H9 (cell line): ENCODE data around the gene NANOG. TPM values are rescaled to one million over a fixed set of nuclear protein-coding genes. Genes with fewer than 3 reads are reported as not detected.
"Not testable (repeated sequence)": the region's sequence is repeated elsewhere in the genome, so short reads cannot be mapped to it uniquely, and the experiment has no call there.

Source experiments
- DNase-seq: peaks from one replicate; pipeline ENCODE4 v3.0.0-alpha.2; 2017
- H2AFZ ChIP-seq: one replicate; pipeline ENCODE4 v1.6.1; 2013; ENCODE audit warnings: mild to moderate bottlenecking, low read length, control low read depth, moderate library complexity
- H2AK5ac ChIP-seq: 2 replicates; pipeline ENCODE4 v1.6.1; 2013; ENCODE audit warnings: low read length, control low read depth, mixed read lengths; ENCODE audit not compliant: insufficient read length
- H2BK120ac ChIP-seq: one replicate; pipeline ENCODE4 v1.6.1; 2013; ENCODE audit warnings: low read depth, mild to moderate bottlenecking, low read length, control low read depth, inconsistent platforms; ENCODE audit not compliant: poor library complexity, severe bottlenecking
- H2BK12ac ChIP-seq: 2 replicates; pipeline ENCODE4 v1.6.1; 2013; ENCODE audit warnings: low read length, control low read depth, mixed read lengths, low read depth; ENCODE audit not compliant: insufficient read length
- H2BK15ac ChIP-seq: 2 replicates; pipeline ENCODE4 v1.6.1; 2013; ENCODE audit warnings: low read depth, low read length, control low read depth
- H2BK20ac ChIP-seq: one replicate; pipeline ENCODE4 v1.6.1; 2013; ENCODE audit warnings: low read depth, mild to moderate bottlenecking, low read length, control low read depth, inconsistent platforms; ENCODE audit not compliant: poor library complexity, severe bottlenecking
- H2BK5ac ChIP-seq: 2 replicates; pipeline ENCODE4 v1.6.1; 2013; ENCODE audit warnings: low read length, control low read depth, mixed read lengths; ENCODE audit not compliant: insufficient read length
- H3K14ac ChIP-seq: 2 replicates; pipeline ENCODE4 v1.6.1; 2013; ENCODE audit warnings: low read length, control low read depth; ENCODE audit not compliant: insufficient read depth
- H3K18ac ChIP-seq: 2 replicates; pipeline ENCODE4 v1.6.1; 2013; ENCODE audit warnings: low read depth, mild to moderate bottlenecking, mixed read lengths, low read length, control low read depth; ENCODE audit not compliant: insufficient read length
- H3K23ac ChIP-seq: 2 replicates; pipeline ENCODE4 v1.6.1; 2013; ENCODE audit warnings: low read length, control low read depth, mixed read lengths, low read depth; ENCODE audit not compliant: insufficient read length
- H3K23me2 ChIP-seq: 2 replicates; pipeline ENCODE4 v1.6.1; 2013; ENCODE audit warnings: low read depth, mild to moderate bottlenecking, mixed read lengths, low read length, control low read depth; ENCODE audit not compliant: insufficient read length, poor library complexity, severe bottlenecking
- H3K27ac ChIP-seq: 2 replicates; pipeline ENCODE4 v1.5.1; 2013; ENCODE audit warnings: low read length, control low read depth, mixed read lengths, low read depth; ENCODE audit not compliant: insufficient read length
- H3K27me3 ChIP-seq: 2 replicates; pipeline ENCODE4 v1.6.1; 2013; ENCODE audit warnings: low read length, control low read depth, inconsistent platforms; ENCODE audit not compliant: insufficient read depth
- H3K4ac ChIP-seq: 2 replicates; pipeline ENCODE4 v1.6.1; 2013; ENCODE audit warnings: low read depth, mild to moderate bottlenecking, control low read depth, inconsistent platforms, low read length, moderate library complexity
- H3K4me1 ChIP-seq: 2 replicates; pipeline ENCODE4 v1.6.1; 2013; ENCODE audit warnings: low read length, control low read depth, inconsistent platforms; ENCODE audit not compliant: insufficient read depth
- H3K4me2 ChIP-seq: 2 replicates; pipeline ENCODE4 v1.6.1; 2013; ENCODE audit warnings: low read length, control low read depth, mixed read lengths; ENCODE audit not compliant: insufficient read length, insufficient read depth
- H3K56ac ChIP-seq: 2 replicates; pipeline ENCODE4 v1.6.1; 2013; ENCODE audit warnings: low read depth, mild to moderate bottlenecking, mixed read lengths, low read length, control low read depth; ENCODE audit not compliant: insufficient read length
- H3K79me1 ChIP-seq: 2 replicates; pipeline ENCODE4 v1.6.1; 2013; ENCODE audit warnings: low read depth, mild to moderate bottlenecking, moderate library complexity, low read length, control low read depth, inconsistent platforms; ENCODE audit not compliant: insufficient read depth, poor library complexity, severe bottlenecking
- H3K79me2 ChIP-seq: 2 replicates; pipeline ENCODE4 v1.6.1; 2013; ENCODE audit warnings: low read length, control low read depth, inconsistent platforms; ENCODE audit not compliant: insufficient read depth
- H3K9ac ChIP-seq: 2 replicates; pipeline ENCODE4 v1.6.1; 2013; ENCODE audit warnings: low read length, control low read depth, mixed read lengths; ENCODE audit not compliant: insufficient read length; ENCODE audit errors: extremely low read depth
- H3K9me3 ChIP-seq: one replicate; pipeline ENCODE4 v1.6.1; 2013; ENCODE audit warnings: low read depth, low read length, inconsistent platforms; ENCODE audit not compliant: control insufficient read depth
- H3T11ph ChIP-seq: one replicate; pipeline ENCODE4 v1.6.1; 2013; ENCODE audit warnings: mild to moderate bottlenecking, low read length, control low read depth, inconsistent platforms
- H4K20me1 ChIP-seq: one replicate; pipeline ENCODE4 v1.6.1; 2013; ENCODE audit not compliant: control insufficient read depth, insufficient read length, insufficient read depth
- H4K5ac ChIP-seq: 2 replicates; pipeline ENCODE4 v1.6.1; 2013; ENCODE audit warnings: low read depth, mild to moderate bottlenecking, mixed read lengths, low read length, control low read depth; ENCODE audit not compliant: insufficient read length
- H4K8ac ChIP-seq: replicated peaks from 2 replicates; pipeline ENCODE4 v1.6.1; 2013; ENCODE audit warnings: low read length, control low read depth, mixed read lengths, low read depth; ENCODE audit not compliant: insufficient read length
- H4K91ac ChIP-seq: 2 replicates; pipeline ENCODE4 v1.6.1; 2013; ENCODE audit warnings: low read depth, mild to moderate bottlenecking, moderate library complexity, mixed read lengths, low read length, control low read depth; ENCODE audit not compliant: insufficient read length
- H3K27ac Mint-ChIP-seq, 3 experiments: 2 replicates in 2 of 3; 3 replicates in 1 of 3; pipeline ENCODE4 v1.8.0; 2020 to 2021; ENCODE audit warnings: mixed read lengths in 3 of 3, mild to moderate bottlenecking in 1 of 3, moderate library complexity in 1 of 3
- H3K27me3 Mint-ChIP-seq: 2 replicates; pipeline ENCODE4 v1.8.0; 2021; ENCODE audit warnings: low read depth, mild to moderate bottlenecking, moderate library complexity, mixed read lengths
- H3K36me3 Mint-ChIP-seq, 3 experiments: 2 replicates in 2 of 3; 3 replicates in 1 of 3; pipeline ENCODE4 v1.8.0; 2020 to 2021; ENCODE audit warnings: low read depth in 3 of 3, mixed read lengths in 3 of 3; ENCODE audit not compliant: insufficient read depth in 1 of 3
- H3K4me1 Mint-ChIP-seq, 2 experiments: 2 replicates each; pipeline ENCODE4 v1.8.0; 2020; ENCODE audit warnings: mixed read lengths in 2 of 2
- H3K4me3 Mint-ChIP-seq, 2 experiments: 2 replicates in 1 of 2; 3 replicates in 1 of 2; pipeline ENCODE4 v1.8.0; 2020 to 2021; ENCODE audit warnings: mild to moderate bottlenecking in 2 of 2, mixed read lengths in 2 of 2, moderate library complexity in 1 of 2
- H3K9me3 Mint-ChIP-seq, 2 experiments: 2 replicates in 1 of 2; 3 replicates in 1 of 2; pipeline ENCODE4 v1.8.0; 2020; ENCODE audit warnings: mild to moderate bottlenecking in 2 of 2, mixed read lengths in 2 of 2, moderate library complexity in 1 of 2
- WGBS: extraction: QIAGEN DNeasy Blood & Tissue Kit; methylation state at CpG from one replicate; pipeline ENCODE4 v1.1.7; 2013; ENCODE audit warnings: missing lambda C conversion rate, low lambda C conversion rate, mixed read lengths; ENCODE audit not compliant: insufficient read length; ENCODE audit errors: extremely low coverage; 5-methylcytosine and 5-hydroxymethylcytosine counted together
- total RNA-seq: library from RNA; stranded (reverse); gene quantifications from 2 replicates; pipeline ENCODE4 v1.2.1, GENCODE V29; 2021

NANOG gene
- total RNA-seq, 1 experiment from 2014 or later, result 199 TPM

DNA sequence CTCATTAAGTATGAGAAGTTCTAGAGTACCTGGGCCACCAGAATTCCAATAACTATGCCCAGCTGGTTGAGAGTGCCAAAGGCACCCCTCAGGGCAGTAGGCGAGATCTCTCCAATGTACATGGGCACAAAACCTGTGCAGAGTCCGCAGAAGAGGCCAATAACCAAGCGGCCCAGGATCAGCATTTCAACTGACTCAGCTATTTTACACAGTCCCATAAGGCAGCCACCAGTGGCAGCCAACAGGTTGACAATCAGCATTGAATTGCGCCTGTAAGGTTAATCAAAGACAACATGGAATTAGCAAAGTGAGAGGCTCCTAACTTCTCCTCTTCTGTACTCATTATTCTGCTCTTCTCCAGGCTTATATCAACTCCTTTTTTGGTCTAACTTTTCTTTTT lies 40.5 kb downstream of the NANOG start:
- H3K4me3 Mint-ChIP-seq, H2AK5ac ChIP-seq, H3K79me1 ChIP-seq, H2BK120ac ChIP-seq, H4K5ac ChIP-seq, H2BK12ac ChIP-seq, H3K9me3 Mint-ChIP-seq, H3K27ac ChIP-seq, H3K23me2 ChIP-seq, H3K4ac ChIP-seq, H3K27me3 Mint-ChIP-seq, H3K9ac ChIP-seq, DNase-seq, H2BK15ac ChIP-seq, H3K23ac ChIP-seq, H2BK5ac ChIP-seq, H3T11ph ChIP-seq, H4K91ac ChIP-seq, H4K8ac ChIP-seq, H3K9me3 ChIP-seq, H3K36me3 Mint-ChIP-seq, H3K14ac ChIP-seq, H3K4me2 ChIP-seq, H2AFZ ChIP-seq, H3K4me1 ChIP-seq, H3K56ac ChIP-seq, H2BK20ac ChIP-seq, H3K79me2 ChIP-seq, H3K27me3 ChIP-seq, H4K20me1 ChIP-seq, H3K18ac ChIP-seq: not testable (repeated sequence)
- Mint-ChIP-seq H3K4me1 (peaks cover 20 to 22% of the 10 kb centered on the region in 2 experiments), H3K27ac (0 out of 7 replicates have a peak overlapping the region, but pooled peaks of 1 of the 3 experiments have one; percentile 5)
- WGBS, result no CpG with 5 or more reads among the region's 4 CpGs
